Loucy (cell line): ENCODE results near the gene NHSL2.

Source experiments
- H2AFZ ChIP-seq: fragments of 200-600 bp; sonication (generic); 2 replicates; pipeline ENCODE4 v1.6.0; 2016; ENCODE audit warnings: antibody characterized with exemption, mild to moderate bottlenecking, low read length, moderate library complexity
- H3F3A ChIP-seq: fragments of 200-600 bp; 2 replicates; pipeline ENCODE4 v1.6.0; 2016; ENCODE audit warnings: antibody characterized with exemption, low read depth, mild to moderate bottlenecking
- H3K27me3 ChIP-seq: fragments of 200-600 bp; sonication (generic); 2 replicates; pipeline ENCODE4 v1.6.1; 2014; ENCODE audit warnings: low read length, mild to moderate bottlenecking; ENCODE audit not compliant: insufficient read depth, poor library complexity, severe bottlenecking
- H3K36me3 ChIP-seq: fragments of 200-600 bp; sonication (generic); 2 replicates; pipeline ENCODE4 v1.6.1; 2016; ENCODE audit warnings: low read length; ENCODE audit not compliant: insufficient read depth
- H3K4me1 ChIP-seq: fragments of 200-600 bp; sonication (generic); 2 replicates; pipeline ENCODE4 v1.5.1; 2014; ENCODE audit warnings: low read length, mild to moderate bottlenecking; ENCODE audit not compliant: insufficient read depth, poor library complexity, severe bottlenecking
- H3K4me2 ChIP-seq: fragments of 200-600 bp; sonication (generic); 2 replicates; pipeline ENCODE4 v1.6.0; 2014; ENCODE audit warnings: antibody characterized with exemption, low read length, low read depth, mild to moderate bottlenecking; ENCODE audit not compliant: poor library complexity, severe bottlenecking
- H3K4me3 ChIP-seq: fragments of 200-600 bp; sonication (generic); 2 replicates; pipeline ENCODE4 v1.5.1; 2014; ENCODE audit warnings: low read length, mild to moderate bottlenecking, mixed read lengths; ENCODE audit not compliant: poor library complexity, severe bottlenecking
- H3K79me2 ChIP-seq: fragments of 200-600 bp; sonication (generic); 2 replicates; pipeline ENCODE4 v1.6.1; 2014; ENCODE audit warnings: low read length; ENCODE audit not compliant: insufficient read depth
- H3K9ac ChIP-seq: fragments of 200-600 bp; sonication (generic); 2 replicates; pipeline ENCODE4 v1.6.0; 2014; ENCODE audit warnings: mild to moderate bottlenecking, low read depth, low read length, moderate library complexity; ENCODE audit not compliant: poor library complexity, severe bottlenecking
- H3K9me2 ChIP-seq: fragments of 200-600 bp; sonication (generic); replicated peaks from 2 replicates; pipeline ENCODE4 v1.6.1; 2016; ENCODE audit warnings: low read depth, low read length, mixed read lengths
- H3K9me3 ChIP-seq: fragments of 200-600 bp; sonication (generic); 2 replicates; pipeline ENCODE4 v1.6.1; 2014; ENCODE audit warnings: mild to moderate bottlenecking, antibody characterized with exemption, low read length, low read depth; ENCODE audit not compliant: insufficient read depth
- H4K20me1 ChIP-seq: fragments of 200-600 bp; sonication (generic); 2 replicates; pipeline ENCODE4 v1.6.0; 2014; ENCODE audit warnings: antibody characterized with exemption, low read length, mild to moderate bottlenecking; ENCODE audit not compliant: insufficient read depth, poor library complexity, severe bottlenecking
- EZH2phosphoT487 ChIP-seq: fragments of 200-600 bp; IDR thresholded peaks from 2 replicates; pipeline ENCODE4 v1.6.1; 2018; ENCODE audit warnings: antibody characterized with exemption, mild to moderate bottlenecking, moderate library complexity, borderline replicate concordance
- TF ChIP-seq, protein P1 (sequence below): fragments of 200-600 bp; sonication (generic); conservative IDR thresholded peaks from 2 replicates; pipeline ENCODE4 v1.5.1; 2014; ENCODE audit warnings: mild to moderate bottlenecking, antibody characterized with exemption, low read length

Gene NHSL2

DNA sequence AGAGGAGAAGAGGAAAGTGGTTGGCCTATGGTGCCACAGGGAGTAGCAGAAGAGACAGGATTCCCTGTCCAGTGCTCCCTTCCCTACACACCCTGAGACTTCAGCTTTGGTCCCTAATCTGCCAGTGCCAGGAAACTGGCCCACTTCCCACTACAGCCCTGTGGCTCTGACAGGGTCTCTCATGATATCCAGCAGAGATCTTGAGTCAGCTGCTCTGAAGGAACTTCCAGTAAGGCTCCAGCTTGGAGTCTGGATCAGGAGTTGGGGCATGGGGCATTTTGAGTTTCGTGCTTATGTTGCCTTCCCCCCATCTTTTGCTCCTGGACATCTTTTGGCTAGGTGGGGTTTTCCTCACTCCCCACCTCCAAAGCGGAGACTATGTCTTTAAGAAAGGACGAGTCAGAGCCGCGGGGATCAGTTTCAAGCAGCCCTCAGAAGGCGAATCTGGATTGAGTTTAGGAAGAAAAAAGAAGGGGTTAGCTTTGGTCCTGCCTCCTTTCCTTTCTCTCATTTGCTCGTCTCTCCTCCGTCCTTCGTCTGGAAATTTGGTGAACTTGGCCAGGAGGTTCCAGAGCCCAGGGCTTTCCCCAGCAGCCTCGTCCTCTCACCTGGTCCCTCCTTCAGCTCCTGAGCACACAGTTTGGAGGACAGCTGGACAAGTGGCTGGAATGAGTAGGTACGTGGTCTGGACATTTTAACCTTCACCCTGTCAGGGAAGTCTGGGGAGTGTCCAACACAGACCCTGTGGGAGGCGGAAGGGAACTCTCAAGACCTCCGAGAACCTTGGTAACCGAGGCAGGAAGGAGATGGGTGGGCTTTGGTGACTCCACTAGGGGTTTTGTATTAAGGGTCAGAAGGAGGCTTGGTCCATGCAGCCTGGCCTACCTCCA lies 116.6 kb downstream of the NHSL2 start:
- TF ChIP-seq EZH2phosphoT487 = no peak
- H3F3A ChIP-seq = no peaks in the 10 kb centered on the region
- H3K4me3 ChIP-seq = no peak overlapping the region
- H3K4me2 ChIP-seq = no peak overlapping the region
- H3K9ac ChIP-seq = no peak overlapping the region
- H3K9me2 ChIP-seq = no peaks in the 10 kb centered on the region
- H3K4me1 ChIP-seq = no peaks in the 10 kb centered on the region
- H3K27me3 ChIP-seq = no peaks in the 10 kb centered on the region
- H3K9me3 ChIP-seq = no peaks in the 10 kb centered on the region
- no peak overlapping the region for H2AFZ ChIP-seq
- no peaks in the 10 kb centered on the region for H3K79me2 ChIP-seq
- no peaks in the 10 kb centered on the region for H3K36me3 ChIP-seq
- no peaks in the 10 kb centered on the region for H4K20me1 ChIP-seq

DNA sequence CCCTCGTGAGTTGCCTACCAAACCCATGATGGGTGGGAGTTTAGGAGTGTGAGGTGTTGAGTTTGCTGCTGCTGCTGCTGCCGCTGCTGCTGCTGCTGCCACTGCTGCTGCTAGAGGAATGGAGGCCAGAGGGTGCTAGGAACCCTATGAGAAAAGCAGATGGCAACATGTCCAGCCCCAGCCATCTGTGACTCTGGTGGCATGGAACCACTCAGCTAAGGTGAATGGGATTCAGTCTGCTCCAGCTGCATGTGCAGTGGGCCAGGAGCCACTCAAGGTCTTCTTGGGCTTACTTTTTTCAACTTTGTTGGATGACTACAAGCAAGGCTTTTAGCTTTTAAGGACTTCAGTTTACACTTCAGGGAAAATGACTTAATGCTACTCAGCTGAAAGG lies 117.3 kb downstream of the NHSL2 start:
- Histone ChIP-seq H2AFZ (no peak overlapping the region), H3K9me2 (no peaks in the 10 kb centered on the region), H3K4me3 (no peak overlapping the region), H3K9me3 (no peaks in the 10 kb centered on the region), H3K79me2 (no peaks in the 10 kb centered on the region), H3K9ac (no peak overlapping the region), H4K20me1 (no peaks in the 10 kb centered on the region), H3K4me1 (no peaks in the 10 kb centered on the region), H3F3A (no peaks in the 10 kb centered on the region), H3K27me3 (no peaks in the 10 kb centered on the region), H3K36me3 (no peaks in the 10 kb centered on the region), H3K4me2 (no peak overlapping the region)
- TF ChIP-seq, protein P1, sequence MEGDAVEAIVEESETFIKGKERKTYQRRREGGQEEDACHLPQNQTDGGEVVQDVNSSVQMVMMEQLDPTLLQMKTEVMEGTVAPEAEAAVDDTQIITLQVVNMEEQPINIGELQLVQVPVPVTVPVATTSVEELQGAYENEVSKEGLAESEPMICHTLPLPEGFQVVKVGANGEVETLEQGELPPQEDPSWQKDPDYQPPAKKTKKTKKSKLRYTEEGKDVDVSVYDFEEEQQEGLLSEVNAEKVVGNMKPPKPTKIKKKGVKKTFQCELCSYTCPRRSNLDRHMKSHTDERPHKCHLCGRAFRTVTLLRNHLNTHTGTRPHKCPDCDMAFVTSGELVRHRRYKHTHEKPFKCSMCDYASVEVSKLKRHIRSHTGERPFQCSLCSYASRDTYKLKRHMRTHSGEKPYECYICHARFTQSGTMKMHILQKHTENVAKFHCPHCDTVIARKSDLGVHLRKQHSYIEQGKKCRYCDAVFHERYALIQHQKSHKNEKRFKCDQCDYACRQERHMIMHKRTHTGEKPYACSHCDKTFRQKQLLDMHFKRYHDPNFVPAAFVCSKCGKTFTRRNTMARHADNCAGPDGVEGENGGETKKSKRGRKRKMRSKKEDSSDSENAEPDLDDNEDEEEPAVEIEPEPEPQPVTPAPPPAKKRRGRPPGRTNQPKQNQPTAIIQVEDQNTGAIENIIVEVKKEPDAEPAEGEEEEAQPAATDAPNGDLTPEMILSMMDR = no peak
- no peak for TF ChIP-seq EZH2phosphoT487

DNA sequence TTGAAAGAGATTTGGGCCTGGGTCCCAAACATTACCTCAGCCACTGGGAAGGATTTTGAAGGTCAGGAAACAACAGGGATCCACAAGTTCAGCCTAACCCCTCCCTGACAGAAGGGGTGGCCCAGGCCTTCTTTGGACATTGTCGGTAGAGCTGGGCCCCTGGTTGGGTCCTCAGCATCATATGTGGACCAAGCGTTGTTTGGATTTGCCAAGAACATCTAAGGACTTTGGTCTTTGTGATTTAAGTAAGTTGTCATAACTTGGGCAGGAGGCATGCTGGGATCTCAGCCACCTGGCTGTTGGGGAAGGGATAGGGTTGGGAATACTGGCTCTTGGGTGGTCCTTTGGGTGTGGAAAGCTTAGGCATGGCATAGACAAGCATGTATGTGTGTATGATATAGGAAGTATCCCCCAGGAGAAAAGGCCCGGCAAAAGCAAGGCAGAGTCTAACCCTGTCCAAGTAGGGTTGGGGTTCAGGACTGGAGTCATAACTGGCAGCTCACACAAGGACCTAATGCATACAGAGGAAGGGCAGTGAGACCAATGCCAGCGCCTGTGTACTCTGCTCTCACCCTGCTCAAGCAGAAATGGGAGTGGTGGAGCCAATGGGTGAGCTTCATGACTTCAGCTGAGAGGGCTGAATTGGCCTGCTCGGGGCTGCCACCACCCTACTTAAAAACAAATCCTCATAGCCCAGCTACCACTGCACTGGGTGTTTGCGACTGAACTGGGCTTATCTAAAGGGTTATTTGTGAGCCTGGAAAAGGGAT lies 118.2 kb downstream of the NHSL2 start:
- no peaks in the 10 kb centered on the region for H3K9me2 ChIP-seq
- H3K9me3 ChIP-seq = no peaks in the 10 kb centered on the region
- no peaks in the 10 kb centered on the region for H3K27me3 ChIP-seq
- no peaks in the 10 kb centered on the region for H4K20me1 ChIP-seq
- no peaks in the 10 kb centered on the region for H3K4me1 ChIP-seq
- H3K4me2 ChIP-seq = no peak overlapping the region
- H3K9ac ChIP-seq = no peak overlapping the region
- no peak for TF ChIP-seq EZH2phosphoT487
- TF ChIP-seq, protein P1 = no peak
- no peaks in the 10 kb centered on the region for H3K79me2 ChIP-seq
- H3K36me3 ChIP-seq = no peaks in the 10 kb centered on the region
- no peak overlapping the region for H2AFZ ChIP-seq
- H3K4me3 ChIP-seq = no peak overlapping the region
- no peaks in the 10 kb centered on the region for H3F3A ChIP-seq
